K562 (cell line): ENCODE measurements around the gene CDC42EP5. TPM values are rescaled to one million over a fixed set of nuclear protein-coding genes. Genes with fewer than 3 reads are reported as not detected.

ENCODE experiments used
- BHLHE40 ChIP-seq: IDR thresholded peaks from 2 replicates; pipeline ENCODE4 v1.6.1; 2011; ENCODE audit warnings: low read length, improper control_type of control experiment
- CEBPG ChIP-seq, 3 experiments: fragments of 200-800 bp in 1 of 3; sonication (Bioruptor generic) in 1 of 3; sonication (generic) in 1 of 3; formaldehyde crosslinking in 1 of 3; IDR thresholded peaks in 2 of 3; conservative IDR thresholded peaks in 1 of 3; 2 replicates each; pipeline versions ENCODE4 v1.6.1 to v1.8.0; 2016 to 2022; ENCODE audit warnings: missing compliant biosample characterization in 2 of 3, missing genetic modification characterization in 2 of 3, mild to moderate bottlenecking in 1 of 3, missing genetic modification reagents in 1 of 3
- ELF1 ChIP-seq: fragments of 200-800 bp; sonication (Bioruptor generic); IDR thresholded peaks from 2 replicates; pipeline ENCODE4 v1.6.1; 2016; ENCODE audit warnings: missing genetic modification characterization, missing compliant biosample characterization
- FOXP1 ChIP-seq: sonication (generic); formaldehyde crosslinking; IDR thresholded peaks from 2 replicates; pipeline ENCODE4 v1.8.0; 2022; ENCODE audit warnings: mild to moderate bottlenecking, missing genetic modification reagents
- KDM5B ChIP-seq: fragments of 200-600 bp; sonication (generic); IDR thresholded peaks from 2 replicates; pipeline ENCODE4 v1.6.1; 2012; ENCODE audit warnings: low read depth, mild to moderate bottlenecking, moderate library complexity, low read length, control low read depth, inconsistent platforms; ENCODE audit not compliant: insufficient replicate concordance
- MAFG ChIP-seq: fragments of 450-650 bp; conservative IDR thresholded peaks from 2 replicates; pipeline ENCODE4 v1.6.1; 2016; ENCODE audit warnings: missing genetic modification characterization, missing compliant biosample characterization
- PHB2 ChIP-seq: fragments of 450-650 bp; IDR thresholded peaks from 2 replicates; pipeline ENCODE4 v1.6.1; 2017; ENCODE audit warnings: low read depth
- RFX5 ChIP-seq: IDR thresholded peaks from 2 replicates; pipeline ENCODE4 v1.6.1; 2011; ENCODE audit warnings: low read depth, mild to moderate bottlenecking, improper control_type of control experiment, low read length
- STAT5B ChIP-seq: fragments of 250-450 bp; sonication (Bioruptor Pico); IDR thresholded peaks from 2 replicates; pipeline ENCODE4 v1.8.0; 2021; ENCODE audit warnings: mild to moderate bottlenecking, inconsistent platforms
- TAF1 ChIP-seq: IDR thresholded peaks from 2 replicates; pipeline ENCODE4 v1.6.1; 2011; ENCODE audit warnings: mild to moderate bottlenecking, low read length, moderate library complexity; ENCODE audit not compliant: insufficient read depth, control insufficient read depth, severe bottlenecking; ENCODE audit errors: extremely low read depth
- ZBTB7A ChIP-seq: IDR thresholded peaks from 2 replicates; pipeline ENCODE4 v1.6.1; 2011; ENCODE audit warnings: low read depth, mild to moderate bottlenecking, low read length, moderate library complexity, borderline replicate concordance; ENCODE audit not compliant: control insufficient read depth
- ZNF277 ChIP-seq: fragments of 250-450 bp; sonication (Bioruptor Pico); IDR thresholded peaks from 2 replicates; pipeline ENCODE4 v1.8.0; 2022; ENCODE audit warnings: inconsistent platforms, mild to moderate bottlenecking, moderate library complexity, borderline replicate concordance
- ZNF347 ChIP-seq: fragments of 450-650 bp; formaldehyde crosslinking; IDR thresholded peaks from 2 replicates; pipeline ENCODE4 v1.4.0; 2020; ENCODE audit warnings: low read depth, mild to moderate bottlenecking, moderate library complexity
- ZNF668 ChIP-seq: fragments of 250-450 bp; sonication (Bioruptor Pico); IDR thresholded peaks from 2 replicates; pipeline ENCODE4 v1.8.0; 2022; ENCODE audit warnings: mild to moderate bottlenecking, inconsistent platforms
- polyA plus RNA-seq, 8 experiments: library from polyadenylated mRNA; depleted of rRNA in 4 of 8; stranded (reverse) in 5 of 8; unstranded in 3 of 8; fragments of >200 nt; fragmentation: Nextera tagmentation in 2 of 8; fragmentation: Illumina TruSeq in 1 of 8; extraction: Ambion mirVana in 2 of 8; extraction: Trizol in 1 of 8; gene quantifications; 2 replicates each; pipeline versions ENCODE4 v1.2.1 to v1.2.3, GENCODE V29; 2011 to 2014; ENCODE audit warnings: inconsistent platforms in 1 of 8, missing spikeins in 1 of 8
- total RNA-seq, 7 experiments: library from RNA; depleted of rRNA in 6 of 7; stranded (reverse); fragments of >200 nt in 6 of 7; fragmentation: Illumina TruSeq in 2 of 7; extraction: Trizol in 2 of 7; gene quantifications; 2 replicates each; pipeline versions ENCODE4 v1.2.1 to v1.2.3, GENCODE V29; 2011 to 2021; ENCODE audit warnings: low replicate concordance in 1 of 7
- TF ChIP-seq, protein P1 (sequence below): fragments of 200-800 bp; sonication (Bioruptor generic); IDR thresholded peaks from 2 replicates; pipeline ENCODE4 v1.6.1; 2016; ENCODE audit warnings: missing genetic modification characterization, missing compliant biosample characterization
- TF ChIP-seq, protein P2 (sequence below): conservative IDR thresholded peaks from 2 replicates; pipeline ENCODE4 v1.6.1; 2011; ENCODE audit warnings: low read depth, mild to moderate bottlenecking, low read length; ENCODE audit not compliant: control insufficient read depth
- TF ChIP-seq, protein P3 (sequence below): IDR thresholded peaks from 2 replicates; pipeline ENCODE4 v1.6.1; 2012; ENCODE audit warnings: low read depth, low read length, improper control_type of control experiment, borderline replicate concordance

The CDC42EP5 gene
- total and polyA plus RNA-seq, 9 of the 15 experiments (the other 6 are each of a cell fraction or from before 2014, with no cell fraction given), result 0.15 to 0.38 TPM; not detected in 7

- TF ChIP-seq, protein P1, sequence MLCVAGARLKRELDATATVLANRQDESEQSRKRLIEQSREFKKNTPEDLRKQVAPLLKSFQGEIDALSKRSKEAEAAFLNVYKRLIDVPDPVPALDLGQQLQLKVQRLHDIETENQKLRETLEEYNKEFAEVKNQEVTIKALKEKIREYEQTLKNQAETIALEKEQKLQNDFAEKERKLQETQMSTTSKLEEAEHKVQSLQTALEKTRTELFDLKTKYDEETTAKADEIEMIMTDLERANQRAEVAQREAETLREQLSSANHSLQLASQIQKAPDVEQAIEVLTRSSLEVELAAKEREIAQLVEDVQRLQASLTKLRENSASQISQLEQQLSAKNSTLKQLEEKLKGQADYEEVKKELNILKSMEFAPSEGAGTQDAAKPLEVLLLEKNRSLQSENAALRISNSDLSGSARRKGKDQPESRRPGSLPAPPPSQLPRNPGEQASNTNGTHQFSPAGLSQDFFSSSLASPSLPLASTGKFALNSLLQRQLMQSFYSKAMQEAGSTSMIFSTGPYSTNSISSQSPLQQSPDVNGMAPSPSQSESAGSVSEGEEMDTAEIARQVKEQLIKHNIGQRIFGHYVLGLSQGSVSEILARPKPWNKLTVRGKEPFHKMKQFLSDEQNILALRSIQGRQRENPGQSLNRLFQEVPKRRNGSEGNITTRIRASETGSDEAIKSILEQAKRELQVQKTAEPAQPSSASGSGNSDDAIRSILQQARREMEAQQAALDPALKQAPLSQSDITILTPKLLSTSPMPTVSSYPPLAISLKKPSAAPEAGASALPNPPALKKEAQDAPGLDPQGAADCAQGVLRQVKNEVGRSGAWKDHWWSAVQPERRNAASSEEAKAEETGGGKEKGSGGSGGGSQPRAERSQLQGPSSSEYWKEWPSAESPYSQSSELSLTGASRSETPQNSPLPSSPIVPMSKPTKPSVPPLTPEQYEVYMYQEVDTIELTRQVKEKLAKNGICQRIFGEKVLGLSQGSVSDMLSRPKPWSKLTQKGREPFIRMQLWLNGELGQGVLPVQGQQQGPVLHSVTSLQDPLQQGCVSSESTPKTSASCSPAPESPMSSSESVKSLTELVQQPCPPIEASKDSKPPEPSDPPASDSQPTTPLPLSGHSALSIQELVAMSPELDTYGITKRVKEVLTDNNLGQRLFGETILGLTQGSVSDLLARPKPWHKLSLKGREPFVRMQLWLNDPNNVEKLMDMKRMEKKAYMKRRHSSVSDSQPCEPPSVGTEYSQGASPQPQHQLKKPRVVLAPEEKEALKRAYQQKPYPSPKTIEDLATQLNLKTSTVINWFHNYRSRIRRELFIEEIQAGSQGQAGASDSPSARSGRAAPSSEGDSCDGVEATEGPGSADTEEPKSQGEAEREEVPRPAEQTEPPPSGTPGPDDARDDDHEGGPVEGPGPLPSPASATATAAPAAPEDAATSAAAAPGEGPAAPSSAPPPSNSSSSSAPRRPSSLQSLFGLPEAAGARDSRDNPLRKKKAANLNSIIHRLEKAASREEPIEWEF (CRISPR knock-in tag), result no peak
- TF ChIP-seq ZNF347 (CRISPR knock-in tag) (no peak), ELF1 (tag) (no peak), KDM5B (peak; percentile 46), ZNF277 (no peak), TAF1 (peak; percentile 48), ZNF668 (CRISPR knock-in tag) (no peak), PHB2 (no peak), RFX5 (no peak), ZBTB7A (no peak; the same call in 1 of the 2 replicates), CEBPG (CRISPR knock-in tag; IDR thresholded peaks at IDR 0.05) (peak; percentile 29; the same call in 1 of the 2 replicates), CEBPG (tag; conservative IDR thresholded peaks at IDR 0.05 in 1 of 2, IDR thresholded peaks at IDR 0.05 in 1 of 2) (no peak), BHLHE40 (no peak), MAFG (tag) (no peak), STAT5B (CRISPR knock-in tag) (no peak), FOXP1 (CRISPR knock-in tag) (peak; percentile 70; the same call in 1 of the 2 replicates)
- TF ChIP-seq, protein P2, sequence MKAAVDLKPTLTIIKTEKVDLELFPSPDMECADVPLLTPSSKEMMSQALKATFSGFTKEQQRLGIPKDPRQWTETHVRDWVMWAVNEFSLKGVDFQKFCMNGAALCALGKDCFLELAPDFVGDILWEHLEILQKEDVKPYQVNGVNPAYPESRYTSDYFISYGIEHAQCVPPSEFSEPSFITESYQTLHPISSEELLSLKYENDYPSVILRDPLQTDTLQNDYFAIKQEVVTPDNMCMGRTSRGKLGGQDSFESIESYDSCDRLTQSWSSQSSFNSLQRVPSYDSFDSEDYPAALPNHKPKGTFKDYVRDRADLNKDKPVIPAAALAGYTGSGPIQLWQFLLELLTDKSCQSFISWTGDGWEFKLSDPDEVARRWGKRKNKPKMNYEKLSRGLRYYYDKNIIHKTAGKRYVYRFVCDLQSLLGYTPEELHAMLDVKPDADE, result no peak
- TF ChIP-seq, protein P3, sequence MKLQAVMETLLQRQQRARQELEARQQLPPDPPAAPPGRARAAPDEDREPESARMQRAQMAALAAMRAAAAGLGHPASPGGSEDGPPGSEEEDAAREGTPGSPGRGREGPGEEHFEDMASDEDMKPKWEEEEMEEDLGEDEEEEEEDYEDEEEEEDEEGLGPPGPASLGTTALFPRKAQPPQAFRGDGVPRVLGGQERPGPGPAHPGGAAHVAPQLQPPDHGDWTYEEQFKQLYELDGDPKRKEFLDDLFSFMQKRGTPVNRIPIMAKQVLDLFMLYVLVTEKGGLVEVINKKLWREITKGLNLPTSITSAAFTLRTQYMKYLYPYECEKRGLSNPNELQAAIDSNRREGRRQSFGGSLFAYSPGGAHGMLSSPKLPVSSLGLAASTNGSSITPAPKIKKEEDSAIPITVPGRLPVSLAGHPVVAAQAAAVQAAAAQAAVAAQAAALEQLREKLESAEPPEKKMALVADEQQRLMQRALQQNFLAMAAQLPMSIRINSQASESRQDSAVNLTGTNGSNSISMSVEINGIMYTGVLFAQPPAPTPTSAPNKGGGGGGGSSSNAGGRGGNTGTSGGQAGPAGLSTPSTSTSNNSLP, result 0 out of 2 replicates have a peak, but pooled peaks have one; percentile 8
These were observed 9.5 kb downstream of the CDC42EP5 start, which contains the start of gene LENG9 (continued) for GRCh38 chr19:54463531-54464043.
